Stimulated activated naive CD4-positive, alpha-beta T cell treated with Interleukin-2 at 50 U/mL for 16 hours (primary cell): Measurements from ENCODE around the gene TIMM8A.
"Not testable (repeated sequence)": the region's sequence is repeated elsewhere in the genome, so short reads cannot be mapped to it uniquely, and the experiment has no call there.

Experiments
- DNase-seq: peaks from one replicate; lab custom pipeline; 2025; lab: John Stamatoyannopoulos, UW

TIMM8A gene

GRCh38 chrX:101359966-101360365, 11.4 kb upstream of the TIMM8A start:
- DNase-seq = no peak

GRCh38 chrX:101357166-101357795, 8.7 kb upstream of the TIMM8A start:
- DNase-seq = no peak

GRCh38 chrX:101349193-101349562, 636 bp upstream of the TIMM8A start:
- DNase-seq = no peak

- no peak for DNase-seq
Measured at GRCh38 chrX:101347859-101348451, 587 bp downstream of the TIMM8A start.

GRCh38 chrX:101337776-101338271, 10.7 kb downstream of the TIMM8A start:
- DNase-seq = no peak

GRCh38 chrX:101334310-101334709, 14.2 kb downstream of the TIMM8A start:
- not testable (repeated sequence) for DNase-seq

- DNase-seq = not testable (repeated sequence)
Measured at GRCh38 chrX:101326600-101326999, 21.9 kb downstream of the TIMM8A start.

- DNase-seq = no peak
Measured at GRCh38 chrX:101303790-101304189, 44.8 kb downstream of the TIMM8A start.
